Hepatocyte (in vitro differentiated cells): ENCODE results near the gene ANKS6. TPM values are rescaled to one million over a fixed set of nuclear protein-coding genes. Genes with fewer than 3 reads are reported as not detected.

ENCODE experiments used
- DNase-seq: peaks from one replicate; pipeline ENCODE4 v3.0.0-alpha.2; 2016; ENCODE audit warnings: low spot score
- H2AFZ ChIP-seq: fragments of 200-600 bp; sonication (generic); 2 replicates; pipeline ENCODE4 v1.6.0; 2016; ENCODE audit warnings: antibody characterized with exemption, mild to moderate bottlenecking
- H3K27ac ChIP-seq: fragments of 200-600 bp; sonication (generic); 2 replicates; pipeline ENCODE4 v1.5.1; 2016; ENCODE audit warnings: mild to moderate bottlenecking
- H3K27me3 ChIP-seq: fragments of 200-600 bp; sonication (generic); 2 replicates; pipeline ENCODE4 v1.6.1; 2016
- H3K36me3 ChIP-seq: fragments of 200-600 bp; sonication (generic); replicated peaks from 2 replicates; pipeline ENCODE4 v1.5.1; 2016; ENCODE audit warnings: low read depth; ENCODE audit not compliant: insufficient read depth
- H3K4me1 ChIP-seq: fragments of 200-600 bp; sonication (generic); 2 replicates; pipeline ENCODE4 v1.5.1; 2016; ENCODE audit warnings: mild to moderate bottlenecking, moderate library complexity; ENCODE audit not compliant: insufficient read depth
- H3K4me2 ChIP-seq: fragments of 200-600 bp; sonication (generic); 2 replicates; pipeline ENCODE4 v1.6.0; 2016
- H3K4me3 ChIP-seq: fragments of 200-600 bp; sonication (generic); 2 replicates; pipeline ENCODE4 v1.5.1; 2016; ENCODE audit warnings: mild to moderate bottlenecking
- H3K79me2 ChIP-seq: fragments of 200-600 bp; sonication (generic); 2 replicates; pipeline ENCODE4 v1.6.0; 2017; ENCODE audit warnings: mild to moderate bottlenecking
- H3K9me2 ChIP-seq: fragments of 200-600 bp; sonication (generic); replicated peaks from 2 replicates; pipeline ENCODE4 v1.6.0; 2017; ENCODE audit warnings: mild to moderate bottlenecking; ENCODE audit not compliant: insufficient read depth
- H3K9me3 ChIP-seq: fragments of 200-600 bp; sonication (generic); 2 replicates; pipeline ENCODE4 v1.5.1; 2016; ENCODE audit warnings: low read depth, mild to moderate bottlenecking
- H4K20me1 ChIP-seq: fragments of 200-600 bp; sonication (generic); 2 replicates; pipeline ENCODE4 v1.6.0; 2016; ENCODE audit warnings: mild to moderate bottlenecking; ENCODE audit not compliant: insufficient read depth, poor library complexity, severe bottlenecking
- EZH2 ChIP-seq: fragments of 200-600 bp; sonication (generic); IDR thresholded peaks from 2 replicates; pipeline ENCODE4 v1.6.1; 2016; ENCODE audit warnings: antibody characterized with exemption, mild to moderate bottlenecking, borderline replicate concordance
- EZH2phosphoT487 ChIP-seq: fragments of 200-600 bp; sonication (generic); IDR thresholded peaks from one replicate; pipeline ENCODE4 v1.6.1; 2018; ENCODE audit warnings: antibody characterized with exemption, mild to moderate bottlenecking, low read depth, moderate library complexity; ENCODE audit not compliant: unreplicated experiment, severe bottlenecking
- WGBS: methylation state at CpG from one replicate; pipeline ENCODE4 v1.1.6; 2016; ENCODE audit warnings: low lambda C conversion rate; ENCODE audit errors: missing lambda C conversion rate; 5-methylcytosine and 5-hydroxymethylcytosine counted together
- polyA plus RNA-seq: library from polyadenylated mRNA; unstranded; fragments of >200 nt; fragmentation: Nextera tagmentation; extraction: Ambion mirVana; gene quantifications from 2 replicates; pipeline ENCODE4 v1.2.1, GENCODE V29; 2016
- total RNA-seq: library from RNA; depleted of rRNA; stranded (reverse); fragments of >200 nt; gene quantifications from 2 replicates; pipeline ENCODE4 v1.2.3, GENCODE V29; 2014
- TF ChIP-seq, protein P1 (sequence below): fragments of 200-600 bp; sonication (generic); IDR thresholded peaks from 2 replicates; pipeline ENCODE4 v1.5.1; 2016; ENCODE audit warnings: antibody characterized with exemption, mild to moderate bottlenecking; ENCODE audit not compliant: poor library complexity

Gene ANKS6
- total and polyA plus RNA-seq, 2 experiments from 2014 or later = 21.3 to 22.9 TPM

GRCh38 chr9:98781588-98782383 lies 14.6 kb downstream of the ANKS6 start:
- H3K27ac ChIP-seq = peak overlapping the region; percentile 94
- H3K36me3 ChIP-seq = no peaks in the 10 kb centered on the region
- no peaks in the 10 kb centered on the region for H3K9me2 ChIP-seq
- no peaks in the 10 kb centered on the region for H3K9me3 ChIP-seq
- no peak overlapping the region for H3K4me2 ChIP-seq
- peaks cover 3% of the 10 kb centered on the region for H3K79me2 ChIP-seq
- no peak overlapping the region for H2AFZ ChIP-seq
- no peaks in the 10 kb centered on the region for H3K27me3 ChIP-seq
- 68% methylated on average over 11 of the region's 11 CpGs for WGBS
- DNase-seq = peak; percentile 80
- H3K4me1 ChIP-seq = peaks cover 34% of the 10 kb centered on the region
- no peaks in the 10 kb centered on the region for H4K20me1 ChIP-seq
- TF ChIP-seq EZH2phosphoT487 = no peak
- no peak for TF ChIP-seq EZH2
- TF ChIP-seq, protein P1, sequence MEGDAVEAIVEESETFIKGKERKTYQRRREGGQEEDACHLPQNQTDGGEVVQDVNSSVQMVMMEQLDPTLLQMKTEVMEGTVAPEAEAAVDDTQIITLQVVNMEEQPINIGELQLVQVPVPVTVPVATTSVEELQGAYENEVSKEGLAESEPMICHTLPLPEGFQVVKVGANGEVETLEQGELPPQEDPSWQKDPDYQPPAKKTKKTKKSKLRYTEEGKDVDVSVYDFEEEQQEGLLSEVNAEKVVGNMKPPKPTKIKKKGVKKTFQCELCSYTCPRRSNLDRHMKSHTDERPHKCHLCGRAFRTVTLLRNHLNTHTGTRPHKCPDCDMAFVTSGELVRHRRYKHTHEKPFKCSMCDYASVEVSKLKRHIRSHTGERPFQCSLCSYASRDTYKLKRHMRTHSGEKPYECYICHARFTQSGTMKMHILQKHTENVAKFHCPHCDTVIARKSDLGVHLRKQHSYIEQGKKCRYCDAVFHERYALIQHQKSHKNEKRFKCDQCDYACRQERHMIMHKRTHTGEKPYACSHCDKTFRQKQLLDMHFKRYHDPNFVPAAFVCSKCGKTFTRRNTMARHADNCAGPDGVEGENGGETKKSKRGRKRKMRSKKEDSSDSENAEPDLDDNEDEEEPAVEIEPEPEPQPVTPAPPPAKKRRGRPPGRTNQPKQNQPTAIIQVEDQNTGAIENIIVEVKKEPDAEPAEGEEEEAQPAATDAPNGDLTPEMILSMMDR = no peak
- H3K4me3 ChIP-seq = no peak overlapping the region

DNA sequence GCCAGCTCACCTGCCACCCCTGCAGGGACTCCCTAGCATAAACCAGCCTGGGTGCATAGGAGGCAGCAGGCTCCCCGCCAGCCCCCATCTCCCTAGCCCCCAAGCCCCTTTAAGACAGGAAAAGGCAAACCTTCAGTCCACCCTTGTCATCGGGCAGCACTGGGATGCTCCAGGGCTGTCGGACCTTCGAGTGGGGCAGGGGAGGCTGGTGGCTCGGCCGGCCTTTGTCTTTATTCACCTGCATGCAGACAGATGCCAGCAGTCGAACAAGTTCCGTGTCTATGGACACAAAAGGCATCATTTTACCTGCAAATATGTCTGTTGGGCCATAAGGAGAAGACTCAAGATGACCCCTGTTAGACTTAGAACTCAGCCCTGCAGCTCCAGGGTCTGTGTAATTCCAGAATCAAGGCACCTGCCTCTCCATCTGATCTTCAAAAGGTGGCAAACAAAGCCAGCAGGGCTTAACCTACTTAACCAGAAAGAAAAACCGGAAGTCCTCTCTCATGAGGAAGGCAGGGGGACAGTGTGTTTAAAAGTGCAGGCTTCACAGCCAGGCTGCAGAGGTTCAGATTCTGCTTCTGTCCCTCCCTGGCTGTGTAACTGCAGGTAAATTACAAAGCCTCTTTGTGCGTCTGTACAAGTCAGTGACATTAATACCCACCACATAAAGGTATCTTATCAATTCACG lies 16.2 kb downstream of the ANKS6 start:
- no peaks in the 10 kb centered on the region for H3K9me2 ChIP-seq
- WGBS = 90% methylated on average over 11 of the region's 11 CpGs
- H3K27ac ChIP-seq = peak overlapping the region; percentile 94

GRCh38 chr9:98778711-98779530 lies 17.4 kb downstream of the ANKS6 start:
- Histone ChIP-seq H3K4me2 (no peak overlapping the region), H3K27me3 (no peaks in the 10 kb centered on the region), H3K4me1 (peaks cover 32% of the 10 kb centered on the region), H3K79me2 (no peaks in the 10 kb centered on the region), H3K27ac (peak overlapping the region; percentile 94), H4K20me1 (no peaks in the 10 kb centered on the region), H3K9me3 (no peaks in the 10 kb centered on the region), H3K4me3 (no peak overlapping the region), H2AFZ (no peak overlapping the region), H3K9me2 (no peaks in the 10 kb centered on the region), H3K36me3 (no peaks in the 10 kb centered on the region)
- TF ChIP-seq, protein P1 = no peak
- TF ChIP-seq EZH2 (no peak), EZH2phosphoT487 (no peak)
- 62% methylated on average over 8 of the region's 8 CpGs for WGBS
- DNase-seq = peak; percentile 71

More for the DNA sequence above, 16.2 kb downstream of the ANKS6 start:
- no peaks in the 10 kb centered on the region for H3K27me3 ChIP-seq
- H3K4me1 ChIP-seq = peaks cover 32% of the 10 kb centered on the region
- no peaks in the 10 kb centered on the region for H3K36me3 ChIP-seq
- H3K4me2 ChIP-seq = no peak overlapping the region
- no peak overlapping the region for H2AFZ ChIP-seq
- no peaks in the 10 kb centered on the region for H4K20me1 ChIP-seq
- TF ChIP-seq EZH2 = no peak
- no peak for TF ChIP-seq EZH2phosphoT487
- TF ChIP-seq, protein P1 = no peak
- no peak for DNase-seq
- H3K79me2 ChIP-seq = no peaks in the 10 kb centered on the region
- H3K4me3 ChIP-seq = no peak overlapping the region
- no peaks in the 10 kb centered on the region for H3K9me3 ChIP-seq
